Thyroid gland (tissue), 4 donors: ENCODE results near the gene AIRE. TPM values are rescaled to one million over a fixed set of nuclear protein-coding genes. Genes with fewer than 3 reads are reported as not detected.

Source experiments
- DNase-seq, 2 donors: peaks; one replicate each; pipeline ENCODE4 v3.0.0-alpha.2; 2019
- H3K27ac ChIP-seq, 3 donors: fragments of 200-600 bp; sonication (generic); 1 replicate in 2 of 3; 2 replicates in 1 of 3; pipeline ENCODE4 v1.5.1; 2016 to 2019; ENCODE audit warnings: mild to moderate bottlenecking in 1 of 3, moderate library complexity in 1 of 3
- H3K27me3 ChIP-seq: fragments of 200-600 bp; sonication (generic); one replicate; pipeline ENCODE4 v1.5.1; 2019
- H3K36me3 ChIP-seq, 2 donors: fragments of 200-600 bp; sonication (generic); one replicate each; pipeline ENCODE4 v1.5.1; 2016 to 2019
- H3K4me1 ChIP-seq, 2 donors: fragments of 200-600 bp; sonication (generic); one replicate each; pipeline ENCODE4 v1.5.1; 2017 to 2019
- H3K4me3 ChIP-seq, 3 donors: fragments of 200-600 bp; sonication (generic); replicated peaks in 1 of 3; 1 replicate in 2 of 3; 2 replicates in 1 of 3; pipeline ENCODE4 v1.5.1; 2016; ENCODE audit warnings: mild to moderate bottlenecking in 1 of 3
- H3K9me3 ChIP-seq: fragments of 200-600 bp; sonication (generic); one replicate; pipeline ENCODE4 v1.5.1; 2017
- POLR2A ChIP-seq, 2 donors: fragments of 450-650 bp; IDR thresholded peaks; one replicate each; pipeline ENCODE4 v1.6.1; 2017; ENCODE audit warnings: antibody characterized with exemption in 2 of 2, mild to moderate bottlenecking in 2 of 2, moderate library complexity in 1 of 2
- WGBS, 2 donors: methylation state at CpG; one replicate each; pipeline ENCODE4 v1.1.5; 2017; 5-methylcytosine and 5-hydroxymethylcytosine counted together
- intact Hi-C: fragments of 100-400 bp; cut with DNase I; formaldehyde crosslinking; loops from one replicate; pipeline ENCODE4 v1.15.1; 2023
- total RNA-seq, 4 donors: library from RNA; depleted of rRNA; stranded (reverse); fragments of >200 nt; gene quantifications; one replicate each; pipeline ENCODE4 v1.2.3, GENCODE V29; 2016
- TF ChIP-seq, protein P1 (sequence below), 6 experiments: fragments of 200-600 bp in 3 of 6; fragments of 450-650 bp in 3 of 6; sonication (generic) in 3 of 6; IDR thresholded peaks; one replicate each; pipeline ENCODE4 v1.5.1; 2016 to 2019; ENCODE audit warnings: antibody characterized with exemption in 6 of 6, mild to moderate bottlenecking in 2 of 6, inconsistent platforms in 1 of 6, moderate library complexity in 1 of 6

The AIRE gene
- total RNA-seq, 4 donors from 2014 or later = 0.13 TPM; not detected in 3

DNA sequence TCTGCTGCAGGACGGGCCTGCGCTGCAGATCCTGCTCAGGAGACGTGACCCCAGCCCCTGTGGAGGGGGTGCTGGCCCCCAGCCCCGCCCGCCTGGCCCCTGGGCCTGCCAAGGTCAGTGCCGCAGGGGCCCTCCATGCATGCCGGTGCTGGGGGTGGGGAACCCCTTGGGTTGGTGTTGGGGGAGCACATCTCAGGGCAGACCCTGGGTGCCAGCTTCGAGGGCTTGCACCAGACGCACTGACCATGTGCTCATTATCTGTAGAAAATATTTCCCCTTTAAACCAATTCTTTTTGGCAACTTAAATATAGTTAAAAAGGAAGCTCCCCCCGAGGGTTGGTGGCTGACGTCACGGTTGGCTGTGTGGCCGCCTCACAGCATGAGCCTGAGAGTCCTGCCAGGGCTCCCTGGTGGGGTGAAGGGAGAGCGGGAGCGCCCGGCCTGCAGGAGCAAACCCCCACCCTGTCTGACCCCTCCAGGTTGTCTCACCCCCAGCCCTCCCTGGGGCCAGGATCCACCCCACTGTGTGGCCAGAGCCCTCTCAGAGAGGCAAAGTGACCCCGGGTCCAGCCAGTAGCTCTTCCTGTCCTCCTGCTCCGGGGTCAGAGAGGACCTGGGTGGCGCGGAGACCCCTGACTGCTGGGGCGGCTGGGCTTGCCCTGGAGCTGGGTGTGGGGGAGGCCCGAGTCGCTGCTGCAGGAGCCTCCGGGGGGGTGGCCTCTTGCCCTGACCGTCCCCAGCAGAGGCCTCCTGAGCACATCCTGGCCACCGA is 8.9 kb downstream of the AIRE start:
- TF ChIP-seq POLR2A (IDR thresholded peaks at IDR 0.05) = no peak
- TF ChIP-seq, protein P1, sequence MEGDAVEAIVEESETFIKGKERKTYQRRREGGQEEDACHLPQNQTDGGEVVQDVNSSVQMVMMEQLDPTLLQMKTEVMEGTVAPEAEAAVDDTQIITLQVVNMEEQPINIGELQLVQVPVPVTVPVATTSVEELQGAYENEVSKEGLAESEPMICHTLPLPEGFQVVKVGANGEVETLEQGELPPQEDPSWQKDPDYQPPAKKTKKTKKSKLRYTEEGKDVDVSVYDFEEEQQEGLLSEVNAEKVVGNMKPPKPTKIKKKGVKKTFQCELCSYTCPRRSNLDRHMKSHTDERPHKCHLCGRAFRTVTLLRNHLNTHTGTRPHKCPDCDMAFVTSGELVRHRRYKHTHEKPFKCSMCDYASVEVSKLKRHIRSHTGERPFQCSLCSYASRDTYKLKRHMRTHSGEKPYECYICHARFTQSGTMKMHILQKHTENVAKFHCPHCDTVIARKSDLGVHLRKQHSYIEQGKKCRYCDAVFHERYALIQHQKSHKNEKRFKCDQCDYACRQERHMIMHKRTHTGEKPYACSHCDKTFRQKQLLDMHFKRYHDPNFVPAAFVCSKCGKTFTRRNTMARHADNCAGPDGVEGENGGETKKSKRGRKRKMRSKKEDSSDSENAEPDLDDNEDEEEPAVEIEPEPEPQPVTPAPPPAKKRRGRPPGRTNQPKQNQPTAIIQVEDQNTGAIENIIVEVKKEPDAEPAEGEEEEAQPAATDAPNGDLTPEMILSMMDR (IDR thresholded peaks at IDR 0.05) = no peak
- WGBS, 2 donors = 47 to 66% methylated on average over 8 to 21 of the region's 26 CpGs
- H3K4me3 ChIP-seq = no peak overlapping the region
- H3K27ac ChIP-seq = no peak overlapping the region
- H3K27me3 ChIP-seq = no peaks in the 10 kb centered on the region
- DNase-seq = peak in 1 of 2 donors; percentile 35
- H3K4me1 ChIP-seq = peaks cover 0 to 23% of the 10 kb centered on the region in 2 donors
- H3K9me3 ChIP-seq = no peaks in the 10 kb centered on the region
- H3K36me3 ChIP-seq = no peaks in the 10 kb centered on the region
- intact Hi-C loops = no loop called here

- H3K27ac ChIP-seq = no peak overlapping the region
Observed at GRCh38 chr21:44295163-44295573, 9.5 kb downstream of the AIRE start.

DNA sequence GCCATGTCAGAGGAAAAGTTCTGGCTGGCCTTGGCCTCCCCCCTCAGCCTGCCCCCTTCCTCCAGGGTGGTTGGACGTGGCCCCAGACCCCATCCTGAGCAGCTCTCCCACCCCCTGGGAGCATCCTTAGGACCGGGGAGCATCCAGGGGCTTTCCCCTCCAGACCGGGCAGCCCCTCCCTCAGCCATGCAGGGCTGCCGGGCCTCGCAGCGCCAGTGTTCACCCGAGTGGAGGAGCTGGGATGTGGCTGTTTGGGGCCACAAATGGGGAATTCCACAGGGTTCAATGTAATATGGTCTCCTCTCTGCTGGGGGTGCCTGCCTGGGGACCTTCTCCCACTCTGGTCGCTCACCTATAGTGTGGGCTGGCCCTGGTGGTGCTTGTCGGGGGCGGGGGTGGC is 10.0 kb downstream of the AIRE start:
- Histone ChIP-seq H3K9me3 (no peaks in the 10 kb centered on the region), H3K36me3 (no peaks in the 10 kb centered on the region), H3K27ac (no peak overlapping the region), H3K4me3 (no peak overlapping the region), H3K27me3 (no peaks in the 10 kb centered on the region), H3K4me1 (peaks cover under 1 to 24% of the 10 kb centered on the region in 2 donors)
- no peak for DNase-seq
- WGBS, 2 donors = 84% methylated on average over 5 of the region's 10 CpGs; no CpG with 5 or more reads in 1 of the 2 donors
- no peak for TF ChIP-seq POLR2A (IDR thresholded peaks at IDR 0.05)
- TF ChIP-seq, protein P1 (IDR thresholded peaks at IDR 0.05) = no peak
- intact Hi-C loops = no loop called here

More at GRCh38 chr21:44295163-44295573, 9.5 kb downstream of the AIRE start:
- Histone ChIP-seq H3K27me3 (no peaks in the 10 kb centered on the region), H3K36me3 (no peaks in the 10 kb centered on the region), H3K9me3 (no peaks in the 10 kb centered on the region), H3K4me1 (peaks cover 0 to 23% of the 10 kb centered on the region in 2 donors), H3K4me3 (no peak overlapping the region)
- WGBS, 2 donors = 77 to 84% methylated on average over 11 to 14 of the region's 14 CpGs
- intact Hi-C loops = no loop called here
- no peak for DNase-seq
- no peak for TF ChIP-seq POLR2A (IDR thresholded peaks at IDR 0.05)
- TF ChIP-seq, protein P1 (IDR thresholded peaks at IDR 0.05) = no peak

DNA sequence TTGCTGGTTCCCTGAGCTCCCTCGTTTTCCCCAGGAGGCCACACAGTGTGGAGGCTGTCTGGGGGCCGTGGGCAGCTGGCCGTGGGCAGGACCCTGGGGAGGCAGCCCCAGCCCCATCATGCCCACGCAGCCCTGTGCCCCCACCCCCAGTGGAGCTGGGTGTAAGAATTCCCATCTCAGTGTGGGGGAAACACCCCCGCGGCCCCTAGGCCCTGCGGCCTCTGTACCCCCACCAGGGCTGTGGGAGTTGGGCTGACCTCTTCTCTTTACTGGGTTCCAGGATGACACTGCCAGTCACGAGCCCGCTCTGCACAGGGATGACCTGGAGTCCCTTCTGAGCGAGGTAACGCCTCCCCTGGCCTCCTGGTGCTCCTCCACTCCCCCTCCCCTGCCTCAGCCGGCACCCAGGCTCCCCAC is 10.4 kb downstream of the AIRE start:
- H3K36me3 ChIP-seq = no peaks in the 10 kb centered on the region
- 80% methylated on average over 1 to 11 of the region's 12 CpGs for WGBS, 2 donors
- H3K4me3 ChIP-seq = no peak overlapping the region
- no peaks in the 10 kb centered on the region for H3K9me3 ChIP-seq
- H3K4me1 ChIP-seq = peaks cover 5 to 28% of the 10 kb centered on the region in 2 donors
- TF ChIP-seq, protein P1 (IDR thresholded peaks at IDR 0.05) = no peak
- no peak for TF ChIP-seq POLR2A (IDR thresholded peaks at IDR 0.05)
- no peak overlapping the region for H3K27ac ChIP-seq
- H3K27me3 ChIP-seq = no peaks in the 10 kb centered on the region
- no peak for DNase-seq
- intact Hi-C loops = no loop called here

DNA sequence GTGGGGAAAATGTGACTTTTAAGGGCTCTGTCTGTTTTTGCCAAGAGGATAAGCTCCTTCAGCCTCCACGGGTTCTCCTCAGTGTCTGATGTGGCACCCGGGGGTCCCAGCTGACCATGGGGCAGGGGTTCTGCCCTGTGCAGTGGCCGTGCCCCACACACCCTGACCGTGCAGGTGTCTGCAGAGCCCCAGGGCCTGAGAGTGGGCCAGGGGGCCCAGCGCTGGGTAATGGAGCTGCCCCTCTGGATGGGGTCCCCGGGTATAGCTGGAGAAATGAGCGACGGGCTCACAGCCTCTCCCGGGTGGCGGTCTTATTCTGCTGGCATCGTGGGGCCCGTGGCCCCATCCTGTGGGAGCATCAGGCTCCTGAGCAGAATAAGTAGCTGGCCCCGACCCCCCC is 11.2 kb downstream of the AIRE start:
- no peaks in the 10 kb centered on the region for H3K27me3 ChIP-seq

More for the DNA sequence above, 11.2 kb downstream of the AIRE start:
- TF ChIP-seq, protein P1 (IDR thresholded peaks at IDR 0.05) = no peak
- TF ChIP-seq POLR2A (IDR thresholded peaks at IDR 0.05) = no peak
- Histone ChIP-seq H3K27ac (no peak overlapping the region), H3K4me3 (no peak overlapping the region), H3K36me3 (no peaks in the 10 kb centered on the region), H3K4me1 (peaks cover 7 to 36% of the 10 kb centered on the region in 2 donors), H3K9me3 (no peaks in the 10 kb centered on the region)
- intact Hi-C loops = no loop called here
- DNase-seq = no peak
- 76% methylated on average over 9 to 12 of the region's 13 CpGs for WGBS, 2 donors
